Fibroblast of lung (primary cell): Measurements from ENCODE around the gene ITPR1. TPM values are rescaled to one million over a fixed set of nuclear protein-coding genes. Genes with fewer than 3 reads are reported as not detected.

Experiments
- DNase-seq, 2 donors: peaks; one replicate each; pipeline versions ENCODE4 v3.0.0 to v3.0.0-alpha.2; 2010; ENCODE audit warnings: low read depth in 2 of 2
- H2AFZ ChIP-seq: 2 replicates; pipeline ENCODE4 v1.5.1; 2012; ENCODE audit warnings: low read length, control low read depth, inconsistent platforms
- H3K27ac ChIP-seq: 2 replicates; pipeline ENCODE4 v1.5.1; 2011; ENCODE audit warnings: low read length, control low read depth; ENCODE audit not compliant: insufficient read depth
- H3K27me3 ChIP-seq: 2 replicates; pipeline ENCODE4 v1.5.1; 2011; ENCODE audit warnings: mild to moderate bottlenecking, low read length; ENCODE audit not compliant: control insufficient read depth, insufficient read depth
- H3K36me3 ChIP-seq: 2 replicates; pipeline ENCODE4 v1.5.1; 2011; ENCODE audit warnings: low read length; ENCODE audit not compliant: control insufficient read depth, insufficient read depth
- H3K4me1 ChIP-seq: 2 replicates; pipeline ENCODE4 v1.5.1; 2011; ENCODE audit warnings: low read length; ENCODE audit not compliant: control insufficient read depth, insufficient read depth; ENCODE audit errors: extremely low read depth
- H3K4me2 ChIP-seq: 2 replicates; pipeline ENCODE4 v1.5.1; 2011; ENCODE audit warnings: low read length, control low read depth; ENCODE audit not compliant: insufficient read depth; ENCODE audit errors: extremely low read depth
- H3K4me3 ChIP-seq, 4 experiments: fragments of 200-600 bp in 1 of 4; sonication (generic) in 1 of 4; replicated peaks in 1 of 4; 2 replicates each; pipeline ENCODE4 v1.5.1; 2011 to 2016; ENCODE audit warnings: low read length in 4 of 4, low read depth in 3 of 4, mild to moderate bottlenecking in 3 of 4, control low read depth in 2 of 4, inconsistent platforms in 1 of 4, mixed read lengths in 1 of 4; ENCODE audit not compliant: insufficient read depth in 1 of 4; ENCODE audit errors: control extremely low read depth in 1 of 4
- H3K79me2 ChIP-seq: 2 replicates; pipeline ENCODE4 v1.5.1; 2012; ENCODE audit warnings: mild to moderate bottlenecking, low read length, inconsistent platforms; ENCODE audit not compliant: control insufficient read depth, insufficient read depth
- H3K9ac ChIP-seq: 2 replicates; pipeline ENCODE4 v1.5.1; 2011; ENCODE audit warnings: mild to moderate bottlenecking, low read length, control low read depth; ENCODE audit not compliant: insufficient read depth
- H3K9me3 ChIP-seq: 2 replicates; pipeline ENCODE4 v1.5.1; 2012; ENCODE audit warnings: low read depth, low read length; ENCODE audit not compliant: control insufficient read depth, insufficient read depth
- H4K20me1 ChIP-seq: 2 replicates; pipeline ENCODE4 v1.5.1; 2011; ENCODE audit warnings: low read length; ENCODE audit not compliant: control insufficient read depth, insufficient read depth; ENCODE audit errors: extremely low read depth
- CTCF ChIP-seq, 2 donors: IDR thresholded peaks in 1 of 2; conservative IDR thresholded peaks in 1 of 2; 1 replicate in 1 of 2; 2 replicates in 1 of 2; pipeline ENCODE4 v1.5.1; 2011 to 2012; ENCODE audit warnings: low read length in 2 of 2, control low read depth in 1 of 2, inconsistent platforms in 1 of 2, low read depth in 1 of 2, mild to moderate bottlenecking in 1 of 2
- EZH2 ChIP-seq: IDR thresholded peaks from 2 replicates; pipeline ENCODE4 v1.5.1; 2012; ENCODE audit warnings: low read length, control low read depth, mild to moderate bottlenecking; ENCODE audit errors: missing control alignments
- polyA plus RNA-seq, 2 donors: library from polyadenylated mRNA; depleted of rRNA in 1 of 2; stranded (reverse) in 1 of 2; unstranded in 1 of 2; fragments of >200 nt; gene quantifications; 2 replicates each; pipeline ENCODE4 v1.2.1, GENCODE V29; 2011 to 2012; ENCODE audit warnings: missing spikeins in 1 of 2
- total RNA-seq: library from RNA; depleted of rRNA; stranded (reverse); fragments of >200 nt; gene quantifications from 2 replicates; pipeline ENCODE4 v1.2.1, GENCODE V29; 2014

Gene ITPR1
- total and polyA plus RNA-seq, 2 donors (not counting 1 experiment from before 2014, with no cell fraction given) = 19.2 to 87.0 TPM

- Histone ChIP-seq H3K79me2 (no peaks in the 10 kb centered on the region), H3K36me3 (no peaks in the 10 kb centered on the region), H3K4me1 (peaks cover 2% of the 10 kb centered on the region), H3K4me2 (no peak overlapping the region), H3K4me3 (no peak overlapping the region), H2AFZ (no peak overlapping the region), H3K27me3 (no peaks in the 10 kb centered on the region), H3K9ac (no peak overlapping the region), H3K27ac (no peak overlapping the region), H4K20me1 (no peaks in the 10 kb centered on the region), H3K9me3 (no peaks in the 10 kb centered on the region)
- peak in 1 of 2 donors; percentile 67 for DNase-seq
- no peak for TF ChIP-seq CTCF (conservative IDR thresholded peaks at IDR 0.05 in 1 of 2, IDR thresholded peaks at IDR 0.05 in 1 of 2; ENCODE audit: low read depth in 1 of 2, low read length in 2 of 2)
- TF ChIP-seq EZH2 = no peak
Observed at GRCh38 chr3:4736284-4736861, 243.2 kb downstream of the ITPR1 start.

- H3K36me3 ChIP-seq = no peaks in the 10 kb centered on the region
- H3K9me3 ChIP-seq = no peaks in the 10 kb centered on the region
- H3K27me3 ChIP-seq = no peaks in the 10 kb centered on the region
- no peak overlapping the region for H3K4me2 ChIP-seq
- peaks cover 4% of the 10 kb centered on the region for H3K4me1 ChIP-seq
- no peak overlapping the region for H3K27ac ChIP-seq
- no peak for TF ChIP-seq CTCF (conservative IDR thresholded peaks at IDR 0.05 in 1 of 2, IDR thresholded peaks at IDR 0.05 in 1 of 2; ENCODE audit: low read depth in 1 of 2, low read length in 2 of 2)
- TF ChIP-seq EZH2 = no peak
- H3K4me3 ChIP-seq = no peak overlapping the region
- H4K20me1 ChIP-seq = no peaks in the 10 kb centered on the region
- no peak for DNase-seq
- H2AFZ ChIP-seq = no peak overlapping the region
- no peak overlapping the region for H3K9ac ChIP-seq
- no peaks in the 10 kb centered on the region for H3K79me2 ChIP-seq
Observed at GRCh38 chr3:4738737-4739274, 245.7 kb downstream of the ITPR1 start.

GRCh38 chr3:4739289-4740236 is 246.4 kb downstream of the ITPR1 start:
- no peaks in the 10 kb centered on the region for H4K20me1 ChIP-seq
- no peak overlapping the region for H2AFZ ChIP-seq
- H3K4me3 ChIP-seq = no peak overlapping the region
- TF ChIP-seq CTCF (conservative IDR thresholded peaks at IDR 0.05 in 1 of 2, IDR thresholded peaks at IDR 0.05 in 1 of 2; ENCODE audit: low read depth in 1 of 2, low read length in 2 of 2) = no peak
- TF ChIP-seq EZH2 = no peak
- no peak overlapping the region for H3K27ac ChIP-seq
- DNase-seq = no peak
- no peak overlapping the region for H3K4me2 ChIP-seq
- no peaks in the 10 kb centered on the region for H3K79me2 ChIP-seq
- no peaks in the 10 kb centered on the region for H3K27me3 ChIP-seq
- H3K9ac ChIP-seq = no peak overlapping the region
- H3K9me3 ChIP-seq = no peaks in the 10 kb centered on the region
- peaks cover 4% of the 10 kb centered on the region for H3K4me1 ChIP-seq
- no peaks in the 10 kb centered on the region for H3K36me3 ChIP-seq
